OCI-LY7 (cell line): ENCODE data around the gene JAZF1.

Source experiments
- CTCF ChIP-seq: fragments of 200-600 bp; sonication (generic); conservative IDR thresholded peaks from 2 replicates; pipeline ENCODE4 v1.5.1; 2014; ENCODE audit warnings: mild to moderate bottlenecking, antibody characterized with exemption, low read length, moderate library complexity, mixed read lengths
- EZH2phosphoT487 ChIP-seq: fragments of 200-600 bp; sonication (generic); IDR thresholded peaks from 2 replicates; pipeline ENCODE4 v1.6.1; 2018; ENCODE audit warnings: low read depth, borderline replicate concordance, mild to moderate bottlenecking, mixed run types, antibody characterized with exemption, low read length, moderate library complexity, mixed read lengths

- TF ChIP-seq EZH2phosphoT487 (no peak), CTCF (no peak)
These were observed 162.6 kb downstream of the JAZF1 start for GRCh38 chr7:28018020-28018419.
